SU-DHL-6 (cell line): ENCODE data around the gene TMEM214.
A peak's percentile ranks its signal among the peaks of the same experiment; 100 is the strongest.

Source experiments
- H2AFZ ChIP-seq: fragments of 200-600 bp; sonication (generic); 2 replicates; pipeline ENCODE4 v1.6.1; 2014; ENCODE audit warnings: low read depth, mild to moderate bottlenecking, moderate library complexity, mixed read lengths, antibody characterized with exemption, low read length; ENCODE audit not compliant: severe bottlenecking
- H3F3A ChIP-seq: fragments of 200-600 bp; shearing (Covaris generic); 2 replicates; pipeline ENCODE4 v1.6.0; 2016; ENCODE audit warnings: antibody characterized with exemption, mild to moderate bottlenecking; ENCODE audit not compliant: insufficient read depth
- H3K27ac ChIP-seq: fragments of 200-600 bp; sonication (generic); 2 replicates; pipeline ENCODE4 v1.5.1; 2016; ENCODE audit warnings: low read depth, mild to moderate bottlenecking, low read length, moderate library complexity, mixed read lengths
- H3K27me3 ChIP-seq: fragments of 200-600 bp; sonication (generic), shearing (Covaris generic); 2 replicates; pipeline ENCODE4 v1.6.0; 2014; ENCODE audit warnings: mild to moderate bottlenecking, low read length
- H3K36me3 ChIP-seq: fragments of 200-600 bp; sonication (generic); 2 replicates; pipeline ENCODE4 v1.6.1; 2014; ENCODE audit warnings: mild to moderate bottlenecking, low read length, mixed read lengths
- H3K4me2 ChIP-seq: fragments of 300-600, 200-600 bp; shearing (Covaris generic), sonication (generic); 2 replicates; pipeline ENCODE4 v1.6.0; 2014; ENCODE audit warnings: low read length, low read depth, mild to moderate bottlenecking; ENCODE audit not compliant: poor library complexity, severe bottlenecking
- H3K4me3 ChIP-seq: fragments of 200-600 bp; sonication (generic); 2 replicates; pipeline ENCODE4 v1.5.1; 2014; ENCODE audit warnings: antibody characterized with exemption, low read length, mild to moderate bottlenecking, mixed read lengths; ENCODE audit not compliant: insufficient read depth, poor library complexity, severe bottlenecking
- H3K79me2 ChIP-seq: fragments of 200-600 bp; sonication (generic); 2 replicates; pipeline ENCODE4 v1.6.1; 2014; ENCODE audit warnings: mild to moderate bottlenecking, low read length, moderate library complexity; ENCODE audit not compliant: insufficient read depth
- H3K9ac ChIP-seq: fragments of 200-600 bp; sonication (generic); 2 replicates; pipeline ENCODE4 v1.7.0; 2014; ENCODE audit warnings: mild to moderate bottlenecking, low read length
- H3K9me2 ChIP-seq: fragments of 200-600 bp; sonication (generic); replicated peaks from 2 replicates; pipeline ENCODE4 v1.6.1; 2014; ENCODE audit warnings: low read length; ENCODE audit not compliant: insufficient read depth
- H3K9me3 ChIP-seq: fragments of 200-600 bp; sonication (generic); 2 replicates; pipeline ENCODE4 v1.6.1; 2014; ENCODE audit warnings: low read length, mixed read lengths; ENCODE audit not compliant: insufficient read depth
- H4K20me1 ChIP-seq: fragments of 200-600 bp; sonication (generic); 2 replicates; pipeline ENCODE4 v1.6.1; 2014; ENCODE audit warnings: low read depth, mild to moderate bottlenecking, antibody characterized with exemption, low read length, moderate library complexity, mixed read lengths
- EZH2phosphoT487 ChIP-seq: fragments of 200-600 bp; sonication (generic), shearing (Covaris generic); conservative IDR thresholded peaks from 2 replicates; pipeline ENCODE4 v1.6.1; 2018; ENCODE audit warnings: mild to moderate bottlenecking, antibody characterized with exemption, low read length, moderate library complexity, mixed read lengths
- TF ChIP-seq, protein P1 (sequence below): fragments of 200-600 bp; sonication (generic); IDR thresholded peaks from one replicate; pipeline ENCODE4 v1.5.1; 2017; ENCODE audit warnings: antibody characterized with exemption, mild to moderate bottlenecking, low read length, moderate library complexity; ENCODE audit not compliant: insufficient read depth, poor library complexity, severe bottlenecking

The TMEM214 gene

DNA sequence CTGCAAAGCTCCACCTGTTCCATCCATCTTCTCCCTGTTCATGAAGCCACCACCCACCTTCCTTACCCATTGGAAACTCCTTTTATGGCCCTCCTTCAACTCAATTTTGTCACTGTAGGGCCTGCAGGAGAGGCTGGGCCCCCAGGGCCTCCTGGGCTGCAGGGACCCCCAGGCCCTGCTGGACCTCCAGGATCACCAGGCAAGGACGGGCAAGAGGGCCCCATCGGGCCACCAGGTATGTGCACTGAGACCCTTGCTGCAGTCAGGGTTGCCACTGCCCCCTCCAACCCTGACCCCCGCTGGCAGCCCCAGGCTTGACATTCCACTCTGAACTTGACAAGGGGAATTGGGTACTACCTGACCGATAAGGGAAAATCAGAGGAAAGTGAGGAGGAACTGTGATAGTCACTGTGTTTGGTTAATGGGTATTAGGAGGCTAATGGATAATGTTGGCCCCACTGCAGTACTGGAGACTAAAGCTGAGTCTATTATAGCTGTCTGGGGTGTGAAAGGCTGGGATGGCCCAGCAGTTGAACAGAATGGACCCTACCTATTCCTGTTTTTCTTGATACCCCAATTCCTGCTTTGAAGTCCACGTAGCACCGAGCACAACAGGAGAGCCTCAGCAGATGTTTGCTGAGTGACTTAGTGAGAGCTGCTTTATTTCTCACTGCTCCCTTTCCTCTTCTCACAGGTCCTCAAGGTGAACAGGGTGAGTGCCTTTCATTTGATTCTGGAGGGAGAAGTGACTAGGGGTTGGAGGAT is 51.7 kb downstream of the TMEM214 start:
- H4K20me1 ChIP-seq, result no peaks in the 10 kb centered on the region
- H3K27ac ChIP-seq, result no peak overlapping the region
- H3K9me3 ChIP-seq, result no peaks in the 10 kb centered on the region
- no peak overlapping the region for H3K9ac ChIP-seq
- H3K4me2 ChIP-seq, result no peak overlapping the region
- H3K9me2 ChIP-seq, result no peaks in the 10 kb centered on the region
- 0 out of 2 replicates have a peak, but pooled peaks cover 3% of the 10 kb centered on the region for H3F3A ChIP-seq
- no peaks in the 10 kb centered on the region for H3K27me3 ChIP-seq
- H3K36me3 ChIP-seq, result no peaks in the 10 kb centered on the region
- H3K4me3 ChIP-seq, result no peak overlapping the region
- TF ChIP-seq, protein P1, sequence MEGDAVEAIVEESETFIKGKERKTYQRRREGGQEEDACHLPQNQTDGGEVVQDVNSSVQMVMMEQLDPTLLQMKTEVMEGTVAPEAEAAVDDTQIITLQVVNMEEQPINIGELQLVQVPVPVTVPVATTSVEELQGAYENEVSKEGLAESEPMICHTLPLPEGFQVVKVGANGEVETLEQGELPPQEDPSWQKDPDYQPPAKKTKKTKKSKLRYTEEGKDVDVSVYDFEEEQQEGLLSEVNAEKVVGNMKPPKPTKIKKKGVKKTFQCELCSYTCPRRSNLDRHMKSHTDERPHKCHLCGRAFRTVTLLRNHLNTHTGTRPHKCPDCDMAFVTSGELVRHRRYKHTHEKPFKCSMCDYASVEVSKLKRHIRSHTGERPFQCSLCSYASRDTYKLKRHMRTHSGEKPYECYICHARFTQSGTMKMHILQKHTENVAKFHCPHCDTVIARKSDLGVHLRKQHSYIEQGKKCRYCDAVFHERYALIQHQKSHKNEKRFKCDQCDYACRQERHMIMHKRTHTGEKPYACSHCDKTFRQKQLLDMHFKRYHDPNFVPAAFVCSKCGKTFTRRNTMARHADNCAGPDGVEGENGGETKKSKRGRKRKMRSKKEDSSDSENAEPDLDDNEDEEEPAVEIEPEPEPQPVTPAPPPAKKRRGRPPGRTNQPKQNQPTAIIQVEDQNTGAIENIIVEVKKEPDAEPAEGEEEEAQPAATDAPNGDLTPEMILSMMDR, result no peak
- no peak for TF ChIP-seq EZH2phosphoT487
- no peaks in the 10 kb centered on the region for H3K79me2 ChIP-seq
- H2AFZ ChIP-seq, result no peak overlapping the region

GRCh38 chr2:27085062-27085672 is 52.4 kb downstream of the TMEM214 start:
- Histone ChIP-seq H3K4me2 (peak overlapping the region; percentile 75), H3K4me3 (no peak overlapping the region), H3K36me3 (no peaks in the 10 kb centered on the region), H3F3A (0 out of 2 replicates have a peak, but pooled peaks cover 3% of the 10 kb centered on the region), H3K9me2 (no peaks in the 10 kb centered on the region), H4K20me1 (no peaks in the 10 kb centered on the region), H2AFZ (no peak overlapping the region), H3K27ac (no peak overlapping the region), H3K9ac (peak overlapping the region; percentile 69; the same call in 1 of the 2 replicates), H3K9me3 (no peaks in the 10 kb centered on the region), H3K27me3 (no peaks in the 10 kb centered on the region), H3K79me2 (no peaks in the 10 kb centered on the region)
- no peak for TF ChIP-seq EZH2phosphoT487
- TF ChIP-seq, protein P1, result no peak

DNA sequence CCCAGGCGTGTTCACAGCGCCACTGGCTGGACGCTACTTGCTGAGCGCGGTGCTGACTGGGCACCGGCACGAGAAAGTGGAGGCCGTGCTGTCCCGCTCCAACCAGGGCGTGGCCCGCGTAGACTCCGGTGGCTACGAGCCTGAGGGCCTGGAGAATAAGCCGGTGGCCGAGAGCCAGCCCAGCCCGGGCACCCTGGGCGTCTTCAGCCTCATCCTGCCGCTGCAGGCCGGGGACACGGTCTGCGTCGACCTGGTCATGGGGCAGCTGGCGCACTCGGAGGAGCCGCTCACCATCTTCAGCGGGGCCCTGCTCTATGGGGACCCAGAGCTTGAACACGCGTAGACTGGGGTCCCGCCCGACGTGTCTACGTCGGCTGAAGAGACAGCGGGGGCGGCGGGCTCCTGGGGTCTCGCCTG is 52.9 kb downstream of the TMEM214 start:
- Histone ChIP-seq H4K20me1 (no peaks in the 10 kb centered on the region), H3K79me2 (no peaks in the 10 kb centered on the region), H3F3A (0 out of 2 replicates have a peak, but pooled peaks cover 3% of the 10 kb centered on the region), H3K36me3 (no peaks in the 10 kb centered on the region), H3K27me3 (no peaks in the 10 kb centered on the region), H3K4me2 (peak overlapping the region; percentile 75), H3K27ac (no peak overlapping the region), H3K4me3 (peak overlapping the region; percentile 62), H3K9ac (peak overlapping the region; percentile 69), H3K9me3 (no peaks in the 10 kb centered on the region), H2AFZ (peak overlapping the region; percentile 93), H3K9me2 (no peaks in the 10 kb centered on the region)
- TF ChIP-seq EZH2phosphoT487, result no peak
- TF ChIP-seq, protein P1, result no peak
